HS-5 (cell line): ENCODE measurements around the gene FERD3L.

Source experiments
- DNase-seq: peaks from one replicate; pipeline ENCODE4 v3.0.0-alpha.2; 2012; ENCODE audit warnings: low read depth

Gene FERD3L

DNA sequence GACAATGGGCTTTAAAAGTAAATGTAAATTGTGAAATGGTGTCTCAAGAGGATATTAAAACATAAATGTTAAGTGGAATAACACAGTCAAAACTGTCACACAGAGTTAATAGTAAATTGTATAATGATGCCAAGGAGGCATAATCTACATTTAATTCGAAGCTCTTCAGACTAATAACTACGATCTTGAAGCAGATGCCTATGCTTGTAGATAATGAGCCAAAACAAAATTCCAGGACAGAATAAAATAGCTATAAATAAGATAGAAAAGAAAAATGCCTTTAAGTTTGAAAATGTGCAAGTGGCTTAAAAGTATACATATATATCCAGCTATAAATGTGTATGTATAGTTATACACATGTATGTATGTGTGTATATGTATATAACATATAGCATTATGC lies 45.3 kb downstream of the FERD3L start:
- no peak for DNase-seq

DNA sequence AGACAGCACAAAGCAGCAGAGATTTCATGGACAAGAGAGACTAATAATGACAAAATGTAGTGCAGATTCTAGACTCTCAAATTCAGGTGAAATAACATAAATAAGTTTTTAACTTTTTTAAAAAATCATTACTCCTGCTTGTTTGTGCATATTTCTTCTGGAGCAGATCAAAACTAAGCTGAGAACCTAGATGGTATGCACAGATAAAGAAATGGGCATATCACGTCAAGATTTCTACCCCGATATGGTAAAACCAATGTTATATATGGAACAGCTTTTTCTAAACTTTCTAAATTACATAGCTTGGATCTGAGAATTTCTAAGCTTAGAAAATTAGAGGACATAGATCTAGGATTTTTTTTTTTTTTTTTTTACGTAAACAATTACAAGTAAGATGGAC lies 46.0 kb downstream of the FERD3L start:
- no peak for DNase-seq

GRCh38 chr7:19098510-19098909 lies 46.7 kb downstream of the FERD3L start:
- no peak for DNase-seq

GRCh38 chr7:19097165-19098055 lies 47.8 kb downstream of the FERD3L start:
- no peak for DNase-seq

GRCh38 chr7:19095353-19095860 lies 49.8 kb downstream of the FERD3L start:
- DNase-seq: no peak
